Measurements from ENCODE around the gene IREB2.

Gene IREB2

DNA sequence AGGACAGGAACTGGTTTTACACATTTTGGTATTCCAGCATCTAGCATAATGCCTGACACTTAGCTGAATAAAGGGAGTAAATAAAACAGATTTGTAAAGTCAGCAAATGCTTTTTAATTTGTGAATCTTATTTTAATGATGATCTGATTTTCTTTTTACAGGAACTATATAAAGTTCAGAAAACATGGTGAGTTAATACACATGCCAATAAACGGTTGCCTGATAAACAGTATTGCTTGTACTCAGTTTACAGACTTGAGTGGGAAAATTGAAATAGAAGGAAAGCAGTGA is 103.7 kb downstream of the IREB2 start:
- TF ChIP-seq CTCF (IDR thresholded peaks at IDR 0.05) = no peak

GRCh38 chr15:78542647-78543046 is 104.6 kb downstream of the IREB2 start:
- no peak for TF ChIP-seq CTCF (IDR thresholded peaks at IDR 0.05)

- no peak for TF ChIP-seq CTCF (IDR thresholded peaks at IDR 0.05)
Observed at GRCh38 chr15:78550194-78550593, 112.2 kb downstream of the IREB2 start.

- no peak for TF ChIP-seq CTCF (IDR thresholded peaks at IDR 0.05)
Observed at GRCh38 chr15:78550815-78551214, 112.8 kb downstream of the IREB2 start.
